ENCODE data around the gene SRXN1.

- TF ChIP-seq CTCF (IDR thresholded peaks at IDR 0.05) (no peak), POLR2A (IDR thresholded peaks at IDR 0.05) (no peak), EP300 (IDR thresholded peaks at IDR 0.05) (no peak), POLR2AphosphoS5 (IDR thresholded peaks at IDR 0.05) (no peak)
Measured at GRCh38 chr20:641516-641875, 11.5 kb downstream of the SRXN1 start.
